Common myeloid progenitor, CD34-positive (primary cell): ENCODE results near the gene CDC42BPB.

Experiments used
- CTCF ChIA-PET: fragments of 350-600 bp; sonication (Branson Sonifier 250); formaldehyde crosslinking; loops from one replicate; lab custom pipeline; 2021; ENCODE audit warnings: antibody characterized with exemption; lab: Charles Lee
- POLR2A ChIA-PET: fragments of 350-600 bp; sonication (Branson Sonifier 250); formaldehyde crosslinking; loops from one replicate; lab custom pipeline; 2021; ENCODE audit warnings: antibody characterized with exemption; lab: Charles Lee
- DNase-seq, 3 donors: peaks; one replicate each; pipeline versions ENCODE4 v3.0.0 to v3.0.0-alpha.2; 2013
- H3K27ac ChIP-seq, 2 experiments: 1 replicate in 1 of 2; 2 replicates in 1 of 2; pipeline ENCODE4 v1.7.0; 2013; ENCODE audit warnings: inconsistent platforms in 2 of 2, low read length in 2 of 2, mild to moderate bottlenecking in 2 of 2, low read depth in 1 of 2, moderate library complexity in 1 of 2; ENCODE audit not compliant: severe bottlenecking in 2 of 2, insufficient read depth in 1 of 2, poor library complexity in 1 of 2
- H3K27me3 ChIP-seq, 5 experiments: replicated peaks in 2 of 5; 1 replicate in 3 of 5; 2 replicates in 2 of 5; pipeline versions ENCODE4 v1.6.1 to v1.7.0; 2013; ENCODE audit warnings: low read length in 4 of 5, mild to moderate bottlenecking in 2 of 5, moderate library complexity in 2 of 5, inconsistent platforms in 1 of 5; ENCODE audit not compliant: insufficient read depth in 5 of 5, control insufficient read depth in 4 of 5
- H3K36me3 ChIP-seq, 4 experiments: 1 replicate in 2 of 4; 2 replicates in 2 of 4; pipeline versions ENCODE4 v1.6.1 to v1.7.0; 2013; ENCODE audit warnings: low read length in 3 of 4, control low read depth in 1 of 4, mild to moderate bottlenecking in 1 of 4; ENCODE audit not compliant: control insufficient read depth in 4 of 4, insufficient read depth in 4 of 4
- H3K4me1 ChIP-seq, 4 experiments: 1 replicate in 3 of 4; 2 replicates in 1 of 4; pipeline versions ENCODE4 v1.6.1 to v1.7.1; 2013; ENCODE audit warnings: low read length in 3 of 4, mild to moderate bottlenecking in 3 of 4, control low read depth in 1 of 4, inconsistent platforms in 1 of 4, moderate library complexity in 1 of 4; ENCODE audit not compliant: control insufficient read depth in 4 of 4, insufficient read depth in 4 of 4; ENCODE audit errors: control extremely low read depth in 1 of 4
- H3K4me3 ChIP-seq, 7 experiments: 1 replicate in 4 of 7; 2 replicates in 3 of 7; pipeline versions ENCODE4 v1.5.1 to v1.7.0; 2013; ENCODE audit warnings: mild to moderate bottlenecking in 7 of 7, low read length in 6 of 7, moderate library complexity in 6 of 7, inconsistent platforms in 2 of 7, low read depth in 2 of 7, control low read depth in 1 of 7; ENCODE audit not compliant: insufficient read depth in 4 of 7, control insufficient read depth in 1 of 7; ENCODE audit errors: extremely low read depth in 1 of 7
- H3K9me3 ChIP-seq, 5 experiments: 1 replicate in 4 of 5; 2 replicates in 1 of 5; pipeline versions ENCODE4 v1.6.1 to v1.7.1; 2013; ENCODE audit warnings: low read length in 4 of 5, mild to moderate bottlenecking in 2 of 5, inconsistent platforms in 1 of 5, low read depth in 1 of 5, moderate library complexity in 1 of 5; ENCODE audit not compliant: control insufficient read depth in 4 of 5, insufficient read depth in 2 of 5; ENCODE audit errors: control extremely low read depth in 1 of 5
- WGBS: methylation state at CpG from one replicate; pipeline ENCODE4 v1.1.5; 2013; ENCODE audit not compliant: insufficient coverage; 5-methylcytosine and 5-hydroxymethylcytosine counted together

The CDC42BPB gene

DNA sequence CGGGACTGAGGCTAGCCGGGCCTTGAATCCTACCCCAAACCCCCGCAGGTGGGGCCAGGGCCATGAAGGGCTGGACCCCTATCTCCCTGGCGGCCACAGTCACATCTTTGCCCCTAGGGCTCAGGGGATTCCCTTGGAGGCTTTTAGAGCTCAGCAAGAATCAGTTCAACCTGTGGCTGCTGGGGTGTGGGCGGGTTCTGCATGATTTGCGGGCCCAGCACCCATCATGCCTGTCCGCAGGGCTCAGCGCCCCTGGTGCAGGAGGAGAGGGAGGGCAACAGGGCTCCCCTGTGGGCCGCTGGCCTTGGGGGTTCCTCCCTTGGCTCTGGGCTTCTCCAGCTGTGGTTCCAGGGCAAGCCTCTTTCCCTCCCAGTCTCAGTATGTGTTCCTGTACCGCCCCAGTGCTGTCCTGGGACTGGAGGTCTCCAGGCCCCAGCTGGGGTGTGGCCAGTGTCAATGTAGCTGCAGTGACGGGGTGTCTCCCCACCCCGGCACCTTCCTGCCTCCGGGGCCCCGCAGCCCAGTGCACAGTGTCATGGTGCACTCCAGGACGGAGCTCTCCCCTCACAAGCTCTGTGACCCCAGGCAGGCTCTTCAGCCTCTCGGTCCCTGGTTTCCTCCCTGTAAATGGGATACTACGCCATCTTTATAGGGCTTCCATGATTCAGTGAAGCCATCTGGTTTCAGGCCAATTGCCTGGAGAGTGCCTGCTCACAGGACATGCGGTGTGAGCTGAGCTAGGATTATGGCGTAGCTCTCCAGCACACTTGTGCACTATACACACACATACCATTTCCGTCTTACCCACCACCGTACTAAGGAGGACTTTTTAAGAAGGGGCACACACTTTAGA lies 16.8 kb upstream of the CDC42BPB start:
- Histone ChIP-seq H3K4me3 (no peak overlapping the region), H3K27ac (no peak overlapping the region), H3K4me1 (peaks cover 0 to 13% (median 6%) of the 10 kb centered on the region in 4 experiments), H3K36me3 (no peaks in the 10 kb centered on the region), H3K9me3 (no peaks in the 10 kb centered on the region), H3K27me3 (peaks cover 0 to 5% (median 4%) of the 10 kb centered on the region in 5 experiments)
- WGBS: 85% methylated on average over 16 of the region's 21 CpGs
- POLR2A ChIA-PET: interaction anchor here (1.0 kb wide), 1 partner anchor 222 kb away, joined by 3 read pairs; no protein-coding TSS in a partner anchor
- no peak for DNase-seq
- CTCF ChIA-PET: interaction anchor here (0.6 to 1.8 kb wide), 12 partner anchors 8 to 381 kb away, joined by 3 to 11 read pairs (median 4); partner anchors contain the start of gene CDC42BPB

- no peak for DNase-seq
- no peak overlapping the region for H3K27ac ChIP-seq
- 99% methylated on average over 11 of the region's 14 CpGs for WGBS
- POLR2A ChIA-PET: no interaction called here
- peaks cover 0 to 5% (median 4%) of the 10 kb centered on the region in 5 experiments for H3K27me3 ChIP-seq
- H3K36me3 ChIP-seq: no peaks in the 10 kb centered on the region
- no peaks in the 10 kb centered on the region for H3K9me3 ChIP-seq
- peaks cover 0 to 13% (median 6%) of the 10 kb centered on the region in 4 experiments for H3K4me1 ChIP-seq
- CTCF ChIA-PET: interaction anchor here (1.4 to 1.8 kb wide), 3 partner anchors 12 to 218 kb away, joined by 4 to 11 read pairs (median 4); no protein-coding TSS in a partner anchor
- H3K4me3 ChIP-seq: no peak overlapping the region
These were observed 16.1 kb upstream of the CDC42BPB start for GRCh38 chr14:103073367-103073875.

- H3K4me3 ChIP-seq: no peak overlapping the region
- no peaks in the 10 kb centered on the region for H3K9me3 ChIP-seq
- peaks cover 0 to 5% (median under 1%) of the 10 kb centered on the region in 5 experiments for H3K27me3 ChIP-seq
- H3K27ac ChIP-seq: no peak overlapping the region
- ChIA-PET POLR2A (no interaction called here), CTCF (no interaction called here)
- no peak for DNase-seq
- no peaks in the 10 kb centered on the region for H3K36me3 ChIP-seq
- 96% methylated on average over 16 of the region's 21 CpGs for WGBS
- H3K4me1 ChIP-seq: peaks cover 0 to 13% (median 6%) of the 10 kb centered on the region in 4 experiments
These were observed 15.4 kb upstream of the CDC42BPB start for GRCh38 chr14:103072595-103073366.

DNA sequence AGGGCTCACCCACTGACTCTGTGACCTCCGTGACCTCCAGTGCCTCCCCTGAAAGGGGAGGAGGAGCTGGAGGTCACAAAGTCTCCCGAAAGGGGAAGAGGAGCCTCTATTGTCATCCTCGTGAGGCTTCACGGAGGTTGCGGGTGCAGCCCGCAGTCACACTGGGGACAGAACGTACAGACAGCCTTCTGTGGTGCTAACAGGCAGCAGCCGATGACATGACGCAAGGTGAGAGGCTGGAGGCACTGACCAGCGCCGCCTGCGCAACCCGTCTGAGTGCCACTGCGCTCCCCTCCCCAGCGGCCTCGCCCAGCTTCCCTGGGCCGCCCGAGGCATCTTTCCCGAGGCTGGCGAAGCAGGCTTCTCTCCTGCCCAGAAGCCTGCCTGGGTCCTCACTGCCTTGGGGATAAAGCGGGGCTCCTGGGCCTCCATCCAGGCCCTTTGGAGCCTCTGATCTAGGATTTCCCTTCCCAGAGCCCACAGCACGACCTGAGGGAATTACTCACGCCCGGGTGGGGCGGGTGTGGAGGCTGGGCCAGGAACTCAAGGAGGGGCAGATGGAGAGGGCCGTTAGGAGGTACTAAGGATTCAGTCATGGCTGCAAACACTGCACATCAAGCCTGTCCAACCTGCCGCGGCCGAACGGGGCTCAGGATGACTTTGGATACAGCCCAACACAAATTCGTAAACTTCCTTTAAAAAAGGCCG lies 14.3 kb upstream of the CDC42BPB start:
- no peak overlapping the region for H3K27ac ChIP-seq
- H3K4me3 ChIP-seq: no peak overlapping the region
- ChIA-PET POLR2A (no interaction called here), CTCF (interaction anchor here (1.7 kb wide), 1 partner anchor 11 kb away, joined by 5 read pairs; no protein-coding TSS in a partner anchor)
- no peaks in the 10 kb centered on the region for H3K36me3 ChIP-seq
- peaks cover 0 to 13% (median 6%) of the 10 kb centered on the region in 4 experiments for H3K4me1 ChIP-seq
- whole genome bisulfite sequencing: 96% methylated on average over 29 of the region's 32 CpGs
- no peak for DNase-seq
- H3K9me3 ChIP-seq: no peaks in the 10 kb centered on the region
- H3K27me3 ChIP-seq: peaks cover 0 to 5% (median 0%) of the 10 kb centered on the region in 5 experiments

DNA sequence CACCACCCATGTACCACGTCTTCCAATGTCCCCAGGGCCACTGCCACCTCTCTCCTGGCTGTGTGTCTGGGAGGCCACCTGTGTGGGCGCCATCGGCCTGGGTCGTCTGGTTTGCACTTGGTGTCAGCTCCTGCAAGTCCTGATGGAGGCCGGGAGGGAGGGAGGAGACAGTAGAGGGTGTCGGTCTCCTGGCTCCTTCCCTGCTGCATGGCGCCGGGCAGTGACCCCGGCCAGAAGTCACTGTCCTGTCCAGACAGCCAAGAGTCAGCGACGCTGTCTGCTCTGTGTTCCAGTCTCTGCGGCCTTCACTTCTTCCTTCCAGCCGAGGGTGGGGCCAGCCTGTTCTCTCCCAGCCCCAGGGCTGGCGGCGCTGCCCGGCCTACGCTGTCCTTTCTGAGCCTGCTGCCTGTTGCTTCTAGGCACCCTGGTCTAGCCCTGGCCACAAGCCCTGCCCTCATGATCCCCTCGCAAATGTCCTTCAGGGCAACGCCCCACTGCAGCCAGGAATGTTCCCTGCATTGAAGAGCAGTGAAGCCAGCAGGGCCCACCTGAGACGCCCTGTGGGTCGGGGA lies 13.7 kb upstream of the CDC42BPB start:
- ChIA-PET POLR2A (no interaction called here), CTCF (interaction anchor here (1.7 kb wide), 1 partner anchor 10 kb away, joined by 5 read pairs; no protein-coding TSS in a partner anchor)
- DNase-seq: no peak
- no peaks in the 10 kb centered on the region for H3K36me3 ChIP-seq
- 93% methylated on average over 20 of the region's 21 CpGs for WGBS
- H3K9me3 ChIP-seq: no peaks in the 10 kb centered on the region
- H3K4me1 ChIP-seq: peaks cover 0 to 11% (median 6%) of the 10 kb centered on the region in 4 experiments
- H3K27me3 ChIP-seq: peaks cover 0 to 4% (median 0%) of the 10 kb centered on the region in 5 experiments
- no peak overlapping the region for H3K4me3 ChIP-seq
- no peak overlapping the region for H3K27ac ChIP-seq

DNA sequence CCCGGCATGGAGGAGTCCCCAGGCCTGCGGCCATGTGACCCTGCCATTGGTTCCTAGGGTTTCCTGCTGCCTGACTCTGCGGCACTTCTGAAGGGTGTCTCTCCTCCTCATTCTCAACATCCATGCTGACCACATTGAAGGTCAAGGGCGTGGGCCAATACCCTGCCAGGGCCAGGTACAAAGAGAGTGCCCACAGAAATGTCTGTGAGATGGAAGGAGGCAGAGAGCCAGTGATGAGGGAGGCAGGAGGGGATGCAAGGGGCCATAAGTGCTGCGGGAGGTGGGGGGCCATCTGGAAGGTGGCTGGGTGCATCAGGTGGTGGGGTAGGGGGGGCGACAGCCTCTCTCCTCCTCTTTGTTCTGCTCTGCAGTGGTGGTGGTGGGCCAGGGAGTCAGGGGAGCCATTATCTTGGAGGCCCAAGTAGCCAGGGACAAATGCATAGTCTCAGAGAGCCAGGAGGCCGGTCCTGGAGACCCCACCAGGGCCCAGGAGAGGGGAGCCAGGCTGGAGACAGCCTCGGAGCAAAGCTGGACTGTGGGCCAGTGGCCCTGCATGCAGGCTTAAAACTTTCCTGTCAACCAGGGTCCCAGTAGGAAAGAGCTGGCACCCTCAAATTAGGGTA lies 13.0 kb upstream of the CDC42BPB start:
- Histone ChIP-seq H3K27ac (no peak overlapping the region), H3K4me3 (no peak overlapping the region), H3K4me1 (peaks cover 0 to 5% (median 2%) of the 10 kb centered on the region in 4 experiments), H3K9me3 (no peaks in the 10 kb centered on the region), H3K36me3 (no peaks in the 10 kb centered on the region), H3K27me3 (peaks cover 0 to 4% (median 0%) of the 10 kb centered on the region in 5 experiments)
- ChIA-PET CTCF (interaction anchor here (1.7 kb wide), 1 partner anchor 9 kb away, joined by 5 read pairs; no protein-coding TSS in a partner anchor), POLR2A (no interaction called here)
- DNase-seq: no peak
- WGBS: 91% methylated on average over 6 of the region's 8 CpGs
